GM06990 (cell line): ENCODE results near the gene SERPINB6.

Experiments used
- DNase-seq: peaks from one replicate; pipeline ENCODE4 v3.0.0-alpha.2; 2011; ENCODE audit not compliant: insufficient read length; ENCODE audit errors: extremely low read depth
- H3K27me3 ChIP-seq: replicated peaks from 2 replicates; pipeline ENCODE4 v1.6.0; 2011; ENCODE audit warnings: low read length; ENCODE audit not compliant: control insufficient read depth, insufficient read depth
- H3K36me3 ChIP-seq: 2 replicates; pipeline ENCODE4 v1.5.1; 2011; ENCODE audit warnings: low read length; ENCODE audit not compliant: control insufficient read depth, insufficient read depth
- H3K4me3 ChIP-seq: replicated peaks from 2 replicates; pipeline ENCODE4 v1.5.1; 2011; ENCODE audit warnings: low read depth, mild to moderate bottlenecking, control low read depth, low read length
- TF ChIP-seq, protein P1 (sequence below): IDR thresholded peaks from 2 replicates; pipeline ENCODE4 v1.5.1; 2011; ENCODE audit warnings: low read length, control low read depth, mild to moderate bottlenecking, inconsistent platforms; ENCODE audit not compliant: insufficient read depth, poor library complexity, severe bottlenecking

Gene SERPINB6

DNA sequence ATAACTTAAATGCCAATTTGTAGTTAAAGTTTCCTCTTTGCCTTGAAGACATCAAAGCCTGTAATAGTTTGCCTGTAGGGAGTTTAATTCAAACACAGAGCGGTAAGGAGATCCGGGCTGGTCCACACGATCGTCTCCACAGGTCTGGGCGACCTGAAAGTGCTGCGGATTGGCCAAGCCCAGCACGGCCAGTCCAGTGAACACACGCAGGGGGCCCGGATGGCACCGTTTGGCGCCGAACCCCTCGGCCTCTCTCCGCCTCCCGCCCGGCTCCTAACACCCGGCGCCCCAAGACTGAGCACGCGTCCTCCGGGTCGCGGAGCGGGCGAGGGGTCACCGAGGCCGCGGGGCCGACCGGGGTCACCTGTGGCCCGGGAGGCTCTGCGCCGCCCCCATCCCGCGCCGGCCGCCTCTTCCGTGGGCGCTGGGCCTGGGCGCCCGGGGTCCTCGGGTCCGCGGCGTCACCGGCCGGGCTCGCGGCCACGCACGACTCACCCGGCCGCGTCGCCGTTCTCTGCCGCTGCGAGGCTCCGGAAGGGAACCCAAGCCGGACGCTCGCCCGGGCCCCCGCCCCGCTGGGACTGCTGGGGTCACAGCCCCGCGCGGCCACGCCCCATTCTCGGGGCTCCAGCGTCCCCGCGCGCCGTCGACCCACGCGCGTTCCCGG lies 481 bp downstream of the SERPINB6 start:
- Histone ChIP-seq H3K36me3 (no peaks in the 10 kb centered on the region), H3K27me3 (peaks cover 1% of the 10 kb centered on the region), H3K4me3 (no peak overlapping the region; the same call in 1 of the 2 replicates)
- no peak for DNase-seq
- TF ChIP-seq, protein P1, sequence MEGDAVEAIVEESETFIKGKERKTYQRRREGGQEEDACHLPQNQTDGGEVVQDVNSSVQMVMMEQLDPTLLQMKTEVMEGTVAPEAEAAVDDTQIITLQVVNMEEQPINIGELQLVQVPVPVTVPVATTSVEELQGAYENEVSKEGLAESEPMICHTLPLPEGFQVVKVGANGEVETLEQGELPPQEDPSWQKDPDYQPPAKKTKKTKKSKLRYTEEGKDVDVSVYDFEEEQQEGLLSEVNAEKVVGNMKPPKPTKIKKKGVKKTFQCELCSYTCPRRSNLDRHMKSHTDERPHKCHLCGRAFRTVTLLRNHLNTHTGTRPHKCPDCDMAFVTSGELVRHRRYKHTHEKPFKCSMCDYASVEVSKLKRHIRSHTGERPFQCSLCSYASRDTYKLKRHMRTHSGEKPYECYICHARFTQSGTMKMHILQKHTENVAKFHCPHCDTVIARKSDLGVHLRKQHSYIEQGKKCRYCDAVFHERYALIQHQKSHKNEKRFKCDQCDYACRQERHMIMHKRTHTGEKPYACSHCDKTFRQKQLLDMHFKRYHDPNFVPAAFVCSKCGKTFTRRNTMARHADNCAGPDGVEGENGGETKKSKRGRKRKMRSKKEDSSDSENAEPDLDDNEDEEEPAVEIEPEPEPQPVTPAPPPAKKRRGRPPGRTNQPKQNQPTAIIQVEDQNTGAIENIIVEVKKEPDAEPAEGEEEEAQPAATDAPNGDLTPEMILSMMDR, result no peak

DNA sequence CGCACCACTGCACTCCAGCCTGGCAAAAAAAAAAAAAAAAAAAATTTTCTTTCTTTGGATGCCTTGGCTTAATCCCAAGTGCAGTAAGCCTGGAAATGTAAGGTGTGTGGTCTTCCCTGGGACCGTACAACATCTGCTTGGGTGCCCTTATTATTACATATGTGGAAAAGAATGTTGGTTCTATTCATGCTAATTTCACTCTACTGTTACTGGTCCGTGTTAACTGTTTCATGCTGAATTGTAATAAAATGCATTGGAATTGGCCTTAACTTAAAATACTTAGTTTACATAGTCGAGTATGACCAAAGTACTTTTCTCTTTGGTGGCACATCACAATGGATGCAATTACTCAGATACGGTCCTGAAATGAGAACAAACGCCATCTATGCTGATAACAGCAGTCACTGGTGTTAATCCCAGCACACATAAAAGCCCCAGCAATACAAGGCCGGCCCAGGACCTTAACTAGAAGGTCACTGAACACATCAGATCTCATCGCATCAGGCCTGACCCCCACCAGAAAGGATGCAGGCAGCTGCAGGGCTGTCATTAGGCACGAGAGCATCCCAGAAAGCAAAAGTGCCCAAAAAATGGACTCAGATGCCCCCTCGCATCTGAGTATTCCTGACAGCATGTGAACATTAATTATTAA lies 1.2 kb downstream of the SERPINB6 start:
- no peaks in the 10 kb centered on the region for H3K36me3 ChIP-seq
- DNase-seq, result no peak
- TF ChIP-seq, protein P1, result no peak
- H3K4me3 ChIP-seq, result no peak overlapping the region
- H3K27me3 ChIP-seq, result peaks cover 1% of the 10 kb centered on the region

DNA sequence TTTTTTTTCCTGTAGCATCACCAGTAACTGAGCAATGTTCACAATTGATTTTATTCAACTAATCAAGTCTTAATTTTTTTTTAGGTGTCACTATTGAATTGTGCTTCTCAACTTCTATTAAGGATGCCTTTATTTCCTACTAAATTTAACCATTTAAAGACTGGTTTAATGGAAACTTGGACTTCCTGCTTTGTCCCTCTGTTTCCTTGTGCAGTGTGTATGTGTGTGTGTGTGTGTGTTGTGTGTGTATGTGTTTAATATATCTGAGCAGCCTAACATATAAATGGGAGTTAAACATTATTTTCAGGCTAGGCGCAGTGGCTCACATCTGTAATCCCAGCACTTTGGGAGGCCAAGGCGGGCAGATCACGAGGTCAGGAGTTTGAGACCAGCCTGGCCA lies 1.8 kb downstream of the SERPINB6 start:
- Histone ChIP-seq H3K4me3 (no peak overlapping the region), H3K36me3 (no peaks in the 10 kb centered on the region), H3K27me3 (peaks cover 1% of the 10 kb centered on the region)
- TF ChIP-seq, protein P1, result no peak
- no peak for DNase-seq

DNA sequence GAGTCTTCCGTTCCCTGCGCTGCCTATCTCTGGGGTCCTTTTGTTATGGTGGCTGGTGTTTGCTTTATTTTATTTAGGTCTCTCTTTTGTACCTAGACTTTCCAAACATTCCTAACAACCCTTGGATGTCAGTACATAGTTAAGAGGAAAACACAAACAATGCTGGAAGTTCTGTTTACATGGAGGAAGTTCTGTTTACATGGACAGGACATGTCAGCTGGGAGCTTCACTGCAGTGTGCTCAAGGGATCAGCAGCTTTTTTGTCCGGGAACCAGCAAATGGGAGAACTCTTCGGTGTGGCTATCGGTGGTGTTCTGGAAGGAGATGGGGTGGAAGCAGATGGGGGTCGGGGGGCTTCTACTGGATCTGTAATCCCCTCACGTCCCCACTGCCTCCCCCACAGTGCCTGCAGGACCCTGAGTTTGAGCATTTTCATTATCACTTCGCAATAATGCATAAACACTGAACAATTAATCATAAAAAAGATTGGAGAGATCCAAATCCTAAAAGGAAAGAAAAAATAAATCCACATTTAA lies 2.7 kb downstream of the SERPINB6 start:
- TF ChIP-seq, protein P1, result no peak
- H3K36me3 ChIP-seq, result no peaks in the 10 kb centered on the region
- H3K27me3 ChIP-seq, result peaks cover 1% of the 10 kb centered on the region
- no peak for DNase-seq
- H3K4me3 ChIP-seq, result no peak overlapping the region

DNA sequence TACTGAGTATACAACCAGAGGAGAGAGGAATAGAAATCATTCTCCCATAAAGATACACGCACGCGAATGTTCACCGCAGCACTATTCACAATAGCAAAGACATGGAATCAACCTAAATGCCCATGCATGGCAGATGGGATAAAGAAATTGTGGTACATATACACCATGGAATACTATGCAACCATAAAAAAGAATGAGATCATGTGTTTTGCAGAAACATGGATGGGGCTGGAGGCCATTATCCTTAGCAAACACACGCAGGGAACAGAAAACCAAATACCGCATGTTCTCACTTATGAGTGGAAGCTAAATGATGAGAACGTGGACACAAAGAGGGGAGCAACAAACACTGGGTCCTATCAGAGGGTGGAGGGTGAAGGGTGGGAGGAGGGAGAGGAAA lies 3.4 kb downstream of the SERPINB6 start:
- peaks cover 1% of the 10 kb centered on the region for H3K27me3 ChIP-seq
- TF ChIP-seq, protein P1, result no peak
- no peak overlapping the region for H3K4me3 ChIP-seq
- no peak for DNase-seq
- no peaks in the 10 kb centered on the region for H3K36me3 ChIP-seq
